Parathyroid adenoma (tissue), 2 donors: ENCODE measurements around the gene C2CD3.

Experiments used
- H2AFZ ChIP-seq: fragments of 300-600 bp; sonication (generic); one replicate; pipeline ENCODE4 v1.7.0; 2017; ENCODE audit warnings: antibody characterized with exemption, mild to moderate bottlenecking
- H3K27ac ChIP-seq: fragments of 300-600 bp; sonication (generic); one replicate; pipeline ENCODE4 v1.7.0; 2017
- H3K27me3 ChIP-seq: fragments of 300-600 bp; sonication (generic); one replicate; pipeline ENCODE4 v1.7.0; 2017; ENCODE audit warnings: low read length; ENCODE audit not compliant: control insufficient read depth, insufficient read depth
- H3K36me3 ChIP-seq: fragments of 300-600 bp; sonication (generic); one replicate; pipeline ENCODE4 v1.7.0; 2017; ENCODE audit warnings: low read length; ENCODE audit not compliant: control insufficient read depth, insufficient read depth
- H3K4me1 ChIP-seq: fragments of 300-600 bp; sonication (generic); one replicate; pipeline ENCODE4 v1.7.0; 2017; ENCODE audit warnings: control low read depth
- H3K4me2 ChIP-seq: fragments of 300-600 bp; sonication (generic); one replicate; pipeline ENCODE4 v1.7.0; 2017; ENCODE audit warnings: low read length
- H3K4me3 ChIP-seq: fragments of 300-600 bp; sonication (generic); one replicate; pipeline ENCODE4 v1.7.0; 2017; ENCODE audit warnings: low read depth, low read length
- H3K79me2 ChIP-seq: fragments of 300-600 bp; sonication (generic); one replicate; pipeline ENCODE4 v1.7.0; 2017; ENCODE audit warnings: control low read depth
- H3K9ac ChIP-seq: fragments of 300-600 bp; sonication (generic); one replicate; pipeline ENCODE4 v1.7.0; 2017; ENCODE audit warnings: mild to moderate bottlenecking
- H3K9me3 ChIP-seq: fragments of 300-600 bp; sonication (generic); one replicate; pipeline ENCODE4 v1.7.0; 2017; ENCODE audit warnings: low read length; ENCODE audit not compliant: control insufficient read depth
- TF ChIP-seq, protein P1 (sequence below): fragments of 300-600 bp; sonication (generic); IDR thresholded peaks from one replicate; pipeline ENCODE4 v1.7.0; 2017; ENCODE audit warnings: antibody characterized with exemption, mild to moderate bottlenecking
- donor health status: primary hyperparathyroidism.

The C2CD3 gene

DNA sequence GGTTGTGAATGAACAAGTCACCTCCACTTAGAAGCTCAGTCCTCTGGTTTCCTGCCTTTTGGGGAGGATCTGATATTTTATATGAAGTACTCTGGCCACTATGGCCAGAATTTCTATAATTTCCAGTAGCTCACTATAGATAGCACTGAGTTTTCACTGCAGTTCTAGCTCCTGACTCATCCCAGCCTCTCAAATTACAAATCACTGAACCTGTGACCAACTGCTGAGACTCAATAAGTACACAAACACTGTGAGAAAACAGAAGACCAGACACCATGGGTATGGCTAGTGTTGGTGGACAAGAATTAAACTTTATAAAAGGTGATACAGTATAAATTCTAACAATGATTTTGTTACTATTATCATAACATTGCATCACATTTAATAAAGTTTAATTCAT lies 114.9 kb downstream of the C2CD3 start:
- Histone ChIP-seq H2AFZ (no peak overlapping the region), H3K4me3 (no peak overlapping the region), H3K9ac (no peak overlapping the region), H3K79me2 (no peaks in the 10 kb centered on the region), H3K36me3 (no peaks in the 10 kb centered on the region), H3K9me3 (no peaks in the 10 kb centered on the region), H3K4me1 (no peaks in the 10 kb centered on the region), H3K4me2 (peak overlapping the region; percentile 26), H3K27ac (no peak overlapping the region), H3K27me3 (no peaks in the 10 kb centered on the region)
- TF ChIP-seq, protein P1, sequence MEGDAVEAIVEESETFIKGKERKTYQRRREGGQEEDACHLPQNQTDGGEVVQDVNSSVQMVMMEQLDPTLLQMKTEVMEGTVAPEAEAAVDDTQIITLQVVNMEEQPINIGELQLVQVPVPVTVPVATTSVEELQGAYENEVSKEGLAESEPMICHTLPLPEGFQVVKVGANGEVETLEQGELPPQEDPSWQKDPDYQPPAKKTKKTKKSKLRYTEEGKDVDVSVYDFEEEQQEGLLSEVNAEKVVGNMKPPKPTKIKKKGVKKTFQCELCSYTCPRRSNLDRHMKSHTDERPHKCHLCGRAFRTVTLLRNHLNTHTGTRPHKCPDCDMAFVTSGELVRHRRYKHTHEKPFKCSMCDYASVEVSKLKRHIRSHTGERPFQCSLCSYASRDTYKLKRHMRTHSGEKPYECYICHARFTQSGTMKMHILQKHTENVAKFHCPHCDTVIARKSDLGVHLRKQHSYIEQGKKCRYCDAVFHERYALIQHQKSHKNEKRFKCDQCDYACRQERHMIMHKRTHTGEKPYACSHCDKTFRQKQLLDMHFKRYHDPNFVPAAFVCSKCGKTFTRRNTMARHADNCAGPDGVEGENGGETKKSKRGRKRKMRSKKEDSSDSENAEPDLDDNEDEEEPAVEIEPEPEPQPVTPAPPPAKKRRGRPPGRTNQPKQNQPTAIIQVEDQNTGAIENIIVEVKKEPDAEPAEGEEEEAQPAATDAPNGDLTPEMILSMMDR = no peak

DNA sequence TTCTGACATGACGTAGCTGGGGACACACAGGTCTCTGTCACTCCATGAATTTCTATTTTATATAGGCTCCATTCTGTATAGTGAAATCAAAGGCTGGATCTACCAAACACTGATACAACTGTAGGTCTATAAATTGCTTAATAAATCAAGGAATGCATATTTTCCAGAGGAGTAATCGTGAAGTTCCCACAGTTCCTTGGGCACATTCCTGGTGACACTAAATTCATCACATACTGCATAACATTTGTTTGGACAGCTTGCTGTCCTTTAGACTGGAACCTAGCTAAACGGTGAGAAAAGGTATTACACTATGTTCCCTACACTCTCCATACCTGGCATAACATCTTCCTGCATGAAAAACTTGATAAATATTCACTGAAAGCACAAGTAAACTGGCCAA lies 120.3 kb downstream of the C2CD3 start:
- H3K4me2 ChIP-seq = no peak overlapping the region

DNA sequence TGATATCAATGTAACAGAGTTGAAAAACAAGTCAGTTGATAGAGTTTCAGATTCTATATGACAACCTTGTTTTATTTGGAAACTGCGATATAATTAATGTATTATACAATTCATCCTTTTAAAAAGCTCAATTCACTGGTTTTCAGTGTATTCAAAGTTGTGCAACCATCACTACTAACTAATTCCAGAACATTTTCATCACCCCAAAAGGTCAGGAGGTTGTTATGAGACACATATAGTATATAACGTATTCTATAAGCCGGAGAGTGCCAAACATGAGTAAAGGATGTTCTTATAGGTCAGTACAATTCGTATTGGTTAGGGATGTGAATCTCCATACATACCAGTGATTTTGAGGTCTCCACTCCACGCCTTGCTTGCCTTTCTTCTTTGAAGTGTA lies 121.8 kb downstream of the C2CD3 start:
- TF ChIP-seq, protein P1 = no peak
- no peak overlapping the region for H3K27ac ChIP-seq
- H3K27me3 ChIP-seq = no peaks in the 10 kb centered on the region
- no peaks in the 10 kb centered on the region for H3K36me3 ChIP-seq
- no peak overlapping the region for H3K4me2 ChIP-seq
- no peak overlapping the region for H3K4me3 ChIP-seq
- no peak overlapping the region for H3K9ac ChIP-seq
- no peaks in the 10 kb centered on the region for H3K79me2 ChIP-seq
- H3K9me3 ChIP-seq = no peaks in the 10 kb centered on the region
- no peak overlapping the region for H2AFZ ChIP-seq
- no peaks in the 10 kb centered on the region for H3K4me1 ChIP-seq

More for the DNA sequence above, 120.3 kb downstream of the C2CD3 start:
- no peaks in the 10 kb centered on the region for H3K9me3 ChIP-seq
- H3K27me3 ChIP-seq = no peaks in the 10 kb centered on the region
- TF ChIP-seq, protein P1 = no peak
- H3K27ac ChIP-seq = no peak overlapping the region
- H3K4me1 ChIP-seq = no peaks in the 10 kb centered on the region
- H2AFZ ChIP-seq = no peak overlapping the region
- no peaks in the 10 kb centered on the region for H3K36me3 ChIP-seq
- H3K4me3 ChIP-seq = no peak overlapping the region
- no peaks in the 10 kb centered on the region for H3K79me2 ChIP-seq
- no peak overlapping the region for H3K9ac ChIP-seq

DNA sequence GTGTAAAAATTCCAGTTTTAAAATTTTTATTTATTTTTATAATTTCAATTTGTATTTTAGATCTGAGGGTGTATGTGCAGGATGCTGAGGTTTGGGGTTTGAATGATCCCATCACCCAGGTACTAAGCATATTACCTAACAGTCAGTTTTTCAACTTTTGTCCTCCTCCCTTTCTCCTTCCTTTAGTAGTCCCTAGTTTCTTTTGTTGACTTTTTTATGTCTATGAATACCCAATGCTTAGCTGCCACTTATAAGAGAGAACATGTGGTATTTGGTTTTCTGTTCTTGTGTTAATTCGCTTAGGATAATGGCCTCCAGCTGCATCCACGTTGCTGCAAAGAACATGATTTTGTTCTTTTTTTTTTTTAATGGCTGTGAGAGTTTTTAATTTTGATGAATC lies 126.3 kb downstream of the C2CD3 start:
- Histone ChIP-seq H3K4me1 (no peaks in the 10 kb centered on the region), H3K9ac (no peak overlapping the region), H3K4me2 (no peak overlapping the region), H3K4me3 (no peak overlapping the region), H3K36me3 (no peaks in the 10 kb centered on the region), H3K79me2 (no peaks in the 10 kb centered on the region), H2AFZ (no peak overlapping the region), H3K9me3 (no peaks in the 10 kb centered on the region), H3K27me3 (no peaks in the 10 kb centered on the region), H3K27ac (no peak overlapping the region)
- TF ChIP-seq, protein P1 = no peak

DNA sequence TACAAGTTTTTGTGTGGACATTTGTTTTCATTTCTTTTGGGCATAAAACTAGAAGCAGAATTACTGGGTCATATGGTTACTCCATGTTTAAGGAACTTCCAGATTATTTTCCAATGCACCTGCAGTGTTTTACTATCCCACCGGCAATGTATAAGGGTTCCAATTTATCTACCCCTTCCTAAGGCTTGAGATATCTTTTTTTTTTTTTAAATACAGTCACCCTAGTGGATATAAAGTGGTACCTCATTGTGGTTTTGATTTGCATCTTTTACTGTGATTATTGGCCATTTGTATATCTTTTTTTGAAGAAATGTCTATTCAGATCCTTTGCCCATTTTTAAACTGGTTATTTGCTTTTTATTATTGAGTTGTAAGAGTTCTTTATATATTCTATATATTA lies 127.4 kb downstream of the C2CD3 start:
- H3K27me3 ChIP-seq = no peaks in the 10 kb centered on the region
- H3K36me3 ChIP-seq = no peaks in the 10 kb centered on the region
- TF ChIP-seq, protein P1 = no peak

More for the DNA sequence above, 127.4 kb downstream of the C2CD3 start:
- Histone ChIP-seq H3K4me3 (no peak overlapping the region), H2AFZ (no peak overlapping the region), H3K9me3 (no peaks in the 10 kb centered on the region), H3K79me2 (no peaks in the 10 kb centered on the region), H3K4me2 (no peak overlapping the region), H3K4me1 (no peaks in the 10 kb centered on the region), H3K9ac (no peak overlapping the region), H3K27ac (no peak overlapping the region)
